Cardiac septum (tissue), 1 donor: ENCODE results near the gene RAB6B. TPM values are rescaled to one million over a fixed set of nuclear protein-coding genes. Genes with fewer than 3 reads are reported as not detected.

Experiments
- DNase-seq: peaks from one replicate; pipeline ENCODE4 v3.0.0-alpha.2; 2020; ENCODE audit warnings: low spot score
- intact Hi-C: fragments of 100-400 bp; cut with DNase I; formaldehyde crosslinking; loops from one replicate; pipeline ENCODE4 v1.14.0; 2022
- total RNA-seq: library from RNA; stranded (reverse); fragmentation: NEBNext Ultra II Directional; extraction: Animal tissue kit (Norgen Biotek cat#: 25700); gene quantifications from one replicate; pipeline ENCODE4 v1.2.1, GENCODE V29; 2021
- donor health status: DM: no; HTN: no; CAD: no.

RAB6B gene
- total RNA-seq, 1 donor from 2014 or later, result 42.4 TPM

- DNase-seq, result peak; percentile 33
- intact Hi-C loops, result no loop called here
Observed at GRCh38 chr3:133831966-133832801, 63.5 kb downstream of the RAB6B start.

GRCh38 chr3:133830071-133830470 lies 65.6 kb downstream of the RAB6B start:
- intact Hi-C loops, result no loop called here
- DNase-seq, result peak; percentile 60

- DNase-seq, result peak; percentile 78
- intact Hi-C loops, result loop anchor here (2.0 kb wide), 1 partner anchor 65 kb away; the partner anchor contains the start of gene RAB6B
Observed at GRCh38 chr3:133829310-133829707, 66.4 kb downstream of the RAB6B start.

GRCh38 chr3:133828576-133829309 lies 66.9 kb downstream of the RAB6B start:
- intact Hi-C loops, result loop anchor here (2.0 kb wide), 1 partner anchor 66 kb away; the partner anchor contains the start of gene RAB6B
- peak; percentile 76 for DNase-seq

- intact Hi-C loops, result loop anchor here (2.0 kb wide), 1 partner anchor 67 kb away; the partner anchor contains the start of gene RAB6B
- DNase-seq, result no peak
Observed at GRCh38 chr3:133827684-133828083, 68.0 kb downstream of the RAB6B start.

- DNase-seq, result peak; percentile 24
- intact Hi-C loops, result no loop called here
Observed at GRCh38 chr3:133827136-133827535, 68.5 kb downstream of the RAB6B start.

- peak; percentile 61 for DNase-seq
- intact Hi-C loops, result no loop called here
Observed at GRCh38 chr3:133825969-133826727, 69.5 kb downstream of the RAB6B start.

GRCh38 chr3:133824961-133825485 lies 70.7 kb downstream of the RAB6B start:
- intact Hi-C loops, result no loop called here
- peak; percentile 62 for DNase-seq

GRCh38 chr3:133821767-133822638 lies 73.7 kb downstream of the RAB6B start:
- peak; percentile 67 for DNase-seq
- intact Hi-C loops, result no loop called here

GRCh38 chr3:133820889-133821675 lies 74.6 kb downstream of the RAB6B start:
- intact Hi-C loops, result no loop called here
- peak; percentile 56 for DNase-seq

- intact Hi-C loops, result no loop called here
- no peak for DNase-seq
Observed at GRCh38 chr3:133820129-133820528, 75.6 kb downstream of the RAB6B start.

GRCh38 chr3:133815386-133815785 lies 80.3 kb downstream of the RAB6B start:
- intact Hi-C loops, result loop anchor here (10.0 kb wide), 1 partner anchor 399 kb away; no protein-coding TSS in a partner anchor
- no peak for DNase-seq

- intact Hi-C loops, result loop anchor here (10.0 kb wide), 1 partner anchor 402 kb away; no protein-coding TSS in a partner anchor
- no peak for DNase-seq
Observed at GRCh38 chr3:133812872-133813271, 82.8 kb downstream of the RAB6B start.

- DNase-seq, result peak; percentile 97
- intact Hi-C loops, result loop anchor here (5.0 to 10.0 kb wide), 3 partner anchors 144 to 1081 kb away; partner anchors contain the start of genes ANAPC13, CEP63, NPHP3 and TOPBP1
Observed at GRCh38 chr3:133805702-133806475, 89.8 kb downstream of the RAB6B start, which contains the start of gene SRPRB. Gene SRPRB, plus strand, starts transcription at chr3:133805815. Its CDS starts 34 bp downstream, at chr3:133805849.

GRCh38 chr3:133805384-133805701 lies 90.3 kb downstream of the RAB6B start:
- intact Hi-C loops, result loop anchor here (5.0 to 10.0 kb wide), 3 partner anchors 143 to 1081 kb away; partner anchors contain the start of genes ANAPC13, CEP63, NPHP3 and TOPBP1
- no peak for DNase-seq

GRCh38 chr3:133804896-133805295 lies 90.8 kb downstream of the RAB6B start:
- intact Hi-C loops, result loop anchor here (5.0 to 10.0 kb wide), 3 partner anchors 143 to 1080 kb away; partner anchors contain the start of genes ANAPC13, CEP63, NPHP3 and TOPBP1
- no peak for DNase-seq

- DNase-seq, result no peak
- intact Hi-C loops, result loop anchor here (10.0 kb wide), 2 partner anchors 681 to 1079 kb away; partner anchors contain the start of genes ANAPC13, CEP63 and NPHP3
Observed at GRCh38 chr3:133803469-133803868, 92.2 kb downstream of the RAB6B start.
